Astrocyte (in vitro differentiated cells and primary cell): ENCODE measurements around the gene FAM131B. TPM values are rescaled to one million over a fixed set of nuclear protein-coding genes. Genes with fewer than 3 reads are reported as not detected.

Source experiments
- DNase-seq: peaks from one replicate; pipeline ENCODE4 v3.0.0-alpha.2; 2010; ENCODE audit warnings: low read depth
- FAIRE-seq: peaks from 2 replicates; lab custom pipeline; 2011; peaks lifted over from hg19 to GRCh38; lab: Jason Lieb, UNC
- H2AFZ ChIP-seq: 2 replicates; pipeline ENCODE4 v1.6.0; 2012; ENCODE audit warnings: low read depth, low read length, inconsistent platforms
- H3K27ac ChIP-seq: 2 replicates; pipeline ENCODE4 v1.5.1; 2011; ENCODE audit warnings: low read depth, low read length, inconsistent platforms
- H3K27me3 ChIP-seq: 2 replicates; pipeline ENCODE4 v1.6.0; 2011; ENCODE audit warnings: low read length, inconsistent platforms; ENCODE audit not compliant: insufficient read depth
- H3K36me3 ChIP-seq: 2 replicates; pipeline ENCODE4 v1.5.1; 2011; ENCODE audit warnings: low read length, inconsistent platforms; ENCODE audit not compliant: insufficient read depth
- H3K4me1 ChIP-seq: 2 replicates; pipeline ENCODE4 v1.5.1; 2011; ENCODE audit warnings: low read length, inconsistent platforms; ENCODE audit not compliant: insufficient read depth
- H3K4me2 ChIP-seq: 2 replicates; pipeline ENCODE4 v1.6.0; 2012; ENCODE audit warnings: low read length, inconsistent platforms
- H3K4me3 ChIP-seq: 2 replicates; pipeline ENCODE4 v1.5.1; 2011; ENCODE audit warnings: low read depth, mild to moderate bottlenecking, low read length, inconsistent platforms; ENCODE audit not compliant: insufficient read depth
- H3K79me2 ChIP-seq: 2 replicates; pipeline ENCODE4 v1.6.0; 2012; ENCODE audit warnings: mild to moderate bottlenecking, low read length, inconsistent platforms; ENCODE audit not compliant: insufficient read depth
- H3K9ac ChIP-seq: 2 replicates; pipeline ENCODE4 v1.6.0; 2012; ENCODE audit warnings: mild to moderate bottlenecking, low read length, inconsistent platforms
- H3K9me3 ChIP-seq: 2 replicates; pipeline ENCODE4 v1.5.1; 2012; ENCODE audit warnings: low read depth, mild to moderate bottlenecking, low read length, inconsistent platforms; ENCODE audit not compliant: insufficient read depth
- H4K20me1 ChIP-seq: 2 replicates; pipeline ENCODE4 v1.6.0; 2012; ENCODE audit warnings: low read length, inconsistent platforms; ENCODE audit not compliant: insufficient read depth
- H3K27ac Mint-ChIP-seq: one replicate; pipeline ENCODE4 v1.8.0; 2021; ENCODE audit warnings: mild to moderate bottlenecking, mixed read lengths; ENCODE audit not compliant: unreplicated experiment
- H3K27me3 Mint-ChIP-seq: one replicate; pipeline ENCODE4 v1.8.0; 2021; ENCODE audit warnings: low read depth, mixed read lengths; ENCODE audit not compliant: unreplicated experiment
- H3K36me3 Mint-ChIP-seq: one replicate; pipeline ENCODE4 v1.8.0; 2021; ENCODE audit warnings: low read depth, mixed read lengths; ENCODE audit not compliant: unreplicated experiment
- H3K4me1 Mint-ChIP-seq: one replicate; pipeline ENCODE4 v1.8.0; 2021; ENCODE audit warnings: low read depth, mixed read lengths; ENCODE audit not compliant: unreplicated experiment
- H3K4me3 Mint-ChIP-seq: one replicate; pipeline ENCODE4 v1.8.0; 2021; ENCODE audit warnings: mild to moderate bottlenecking, moderate library complexity, mixed read lengths; ENCODE audit not compliant: unreplicated experiment
- H3K9me3 Mint-ChIP-seq: one replicate; pipeline ENCODE4 v1.8.0; 2021; ENCODE audit warnings: mild to moderate bottlenecking, mixed read lengths; ENCODE audit not compliant: unreplicated experiment
- CTCF ChIP-seq: IDR thresholded peaks from 2 replicates; pipeline ENCODE4 v1.5.1; 2011; ENCODE audit warnings: low read depth, mild to moderate bottlenecking, inconsistent platforms, low read length, moderate library complexity; ENCODE audit not compliant: insufficient read depth
- EZH2 ChIP-seq: IDR thresholded peaks from 2 replicates; pipeline ENCODE4 v1.6.1; 2012; ENCODE audit warnings: mild to moderate bottlenecking, low read length, inconsistent platforms; ENCODE audit not compliant: insufficient read depth
- total RNA-seq: library from RNA; stranded (reverse); gene quantifications from 2 replicates; pipeline ENCODE4 v1.2.1, GENCODE V29; 2021

FAM131B gene
- total RNA-seq, 1 donor from 2014 or later: 7.6 TPM

- peak overlapping the region; percentile 91 for H3K4me3 ChIP-seq
- Mint-ChIP-seq H3K27me3 (no peaks in the 10 kb centered on the region), H3K9me3 (peaks cover 4% of the 10 kb centered on the region), H3K27ac (no peak overlapping the region), H3K4me3 (no peak overlapping the region), H3K4me1 (peaks cover 25% of the 10 kb centered on the region), H3K36me3 (peaks cover 20% of the 10 kb centered on the region)
- DNase-seq (peak; percentile 54), FAIRE-seq (no peak)
- peak overlapping the region; percentile 72 for H3K9ac ChIP-seq
- no peak for TF ChIP-seq CTCF
- no peak for TF ChIP-seq EZH2
- peaks cover 96% of the 10 kb centered on the region for H3K79me2 ChIP-seq
- H3K36me3 ChIP-seq: peaks cover 71% of the 10 kb centered on the region
- peak overlapping the region; percentile 21 for H3K27ac ChIP-seq
- no peaks in the 10 kb centered on the region for H3K27me3 ChIP-seq
- H3K9me3 ChIP-seq: no peaks in the 10 kb centered on the region
- peak overlapping the region; percentile 97 for H3K4me2 ChIP-seq
- peaks cover 59% of the 10 kb centered on the region for H3K4me1 ChIP-seq
- no peak overlapping the region for H2AFZ ChIP-seq
- H4K20me1 ChIP-seq: peaks cover 95% of the 10 kb centered on the region
Observed at GRCh38 chr7:143385891-143386781, 23.6 kb upstream of the FAM131B start.

- Mint-ChIP-seq H3K27ac (no peak overlapping the region), H3K36me3 (peaks cover 18% of the 10 kb centered on the region), H3K9me3 (peaks cover 2% of the 10 kb centered on the region), H3K4me3 (no peak overlapping the region), H3K27me3 (no peaks in the 10 kb centered on the region), H3K4me1 (peaks cover 19% of the 10 kb centered on the region)
- Histone ChIP-seq H3K4me1 (peaks cover 48% of the 10 kb centered on the region), H3K36me3 (peaks cover 60% of the 10 kb centered on the region), H3K9ac (peak overlapping the region; percentile 99), H3K4me3 (peak overlapping the region; percentile 91), H2AFZ (no peak overlapping the region), H3K27ac (peak overlapping the region; percentile 11), H3K4me2 (peak overlapping the region; percentile 97), H3K9me3 (no peaks in the 10 kb centered on the region), H3K27me3 (no peaks in the 10 kb centered on the region), H4K20me1 (peaks cover 83% of the 10 kb centered on the region), H3K79me2 (peaks cover 96% of the 10 kb centered on the region)
- DNase-seq: no peak
- no peak for TF ChIP-seq CTCF
- TF ChIP-seq EZH2: no peak
- no peak for FAIRE-seq
Observed at GRCh38 chr7:143384661-143385631, 22.4 kb upstream of the FAM131B start.
